DOHH2 (cell line): ENCODE data around the gene DIS3L2.

Experiments used
- H3F3A ChIP-seq: fragments of 200-600 bp; sonication (generic), shearing (Covaris generic); 2 replicates; pipeline ENCODE4 v1.6.0; 2016; ENCODE audit warnings: antibody characterized with exemption, mild to moderate bottlenecking; ENCODE audit not compliant: control insufficient read depth, insufficient read depth
- H3K27ac ChIP-seq: fragments of 200-600 bp; sonication (generic); 2 replicates; pipeline ENCODE4 v1.5.1; 2014; ENCODE audit warnings: low read depth, mild to moderate bottlenecking, low read length, moderate library complexity
- H3K27me3 ChIP-seq: fragments of 200-600 bp; sonication (generic); 2 replicates; pipeline ENCODE4 v1.6.1; 2014; ENCODE audit warnings: mild to moderate bottlenecking, low read length, mixed read lengths; ENCODE audit not compliant: control insufficient read depth
- H3K36me3 ChIP-seq: fragments of 200-600 bp; sonication (generic); 2 replicates; pipeline ENCODE4 v1.6.1; 2014; ENCODE audit warnings: mild to moderate bottlenecking, low read length, moderate library complexity, mixed read lengths; ENCODE audit not compliant: control insufficient read depth
- H3K4me1 ChIP-seq: fragments of 200-600 bp; sonication (generic); 2 replicates; pipeline ENCODE4 v1.6.1; 2014; ENCODE audit warnings: mild to moderate bottlenecking, low read length, mixed read lengths; ENCODE audit not compliant: control insufficient read depth
- H3K4me2 ChIP-seq: fragments of 200-600 bp; sonication (generic); 2 replicates; pipeline ENCODE4 v1.6.0; 2014; ENCODE audit warnings: mild to moderate bottlenecking, low read length, moderate library complexity
- H3K4me3 ChIP-seq: fragments of 200-600 bp; sonication (generic); 2 replicates; pipeline ENCODE4 v1.5.1; 2014; ENCODE audit warnings: mild to moderate bottlenecking, low read length, mixed read lengths
- H3K79me2 ChIP-seq: fragments of 200-600 bp; sonication (generic); 2 replicates; pipeline ENCODE4 v1.6.1; 2014; ENCODE audit warnings: mild to moderate bottlenecking, low read length, mixed read lengths; ENCODE audit not compliant: control insufficient read depth
- H3K9me2 ChIP-seq: fragments of 200-600 bp; sonication (generic); replicated peaks from 2 replicates; pipeline ENCODE4 v1.6.1; 2014; ENCODE audit warnings: mild to moderate bottlenecking, low read length, mixed read lengths; ENCODE audit not compliant: control insufficient read depth
- H3K9me3 ChIP-seq: fragments of 200-600 bp; sonication (generic); 2 replicates; pipeline ENCODE4 v1.6.1; 2014; ENCODE audit warnings: antibody characterized with exemption, low read length, mixed read lengths; ENCODE audit not compliant: control insufficient read depth, insufficient read depth
- H4K20me1 ChIP-seq: fragments of 200-600 bp; sonication (generic); 2 replicates; pipeline ENCODE4 v1.6.0; 2014; ENCODE audit warnings: low read depth, mild to moderate bottlenecking, antibody characterized with exemption, low read length, moderate library complexity; ENCODE audit not compliant: control insufficient read depth, insufficient read depth
- EZH2phosphoT487 ChIP-seq: fragments of 200-600 bp; sonication (generic); IDR thresholded peaks from 2 replicates; pipeline ENCODE4 v1.6.1; 2017; ENCODE audit warnings: borderline replicate concordance, mild to moderate bottlenecking, antibody characterized with exemption, low read length, moderate library complexity, mixed read lengths
- TF ChIP-seq, protein P1 (sequence below): fragments of 200-600 bp; sonication (generic); IDR thresholded peaks from one replicate; pipeline ENCODE4 v1.5.1; 2014; ENCODE audit warnings: antibody characterized with exemption, mild to moderate bottlenecking, low read depth, low read length; ENCODE audit not compliant: poor library complexity, severe bottlenecking

DIS3L2 gene

DNA sequence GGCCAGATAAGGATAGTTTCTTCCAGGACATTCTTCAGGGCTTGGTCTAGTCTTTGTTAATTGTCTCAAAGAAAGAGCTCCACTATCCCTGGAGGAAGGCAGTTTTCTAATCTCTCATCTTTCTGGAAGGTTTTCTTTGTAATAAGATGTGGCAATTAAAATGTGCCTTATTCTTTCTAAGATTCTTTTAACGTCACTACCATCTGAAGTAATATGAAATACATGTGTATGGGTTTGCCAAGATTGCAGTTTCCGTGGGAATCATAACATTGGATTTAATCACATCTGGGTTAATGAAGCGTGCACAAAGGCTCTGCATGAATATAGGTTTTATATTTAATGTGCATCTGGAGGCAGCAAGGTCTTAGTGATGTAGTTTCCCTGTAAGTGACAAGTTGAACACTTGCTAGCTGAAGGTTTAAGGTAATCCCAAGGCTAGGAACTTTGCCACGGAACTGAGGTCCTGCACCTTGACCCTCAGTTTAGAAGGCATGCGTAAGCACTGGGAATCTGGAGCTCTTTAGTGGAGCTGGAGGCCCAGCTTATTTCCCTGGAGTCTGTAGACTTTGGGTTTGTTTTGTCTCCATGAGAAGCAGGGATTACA is 25.7 kb downstream of the DIS3L2 start:
- Histone ChIP-seq H3K79me2 (peaks cover 83% of the 10 kb centered on the region), H3K36me3 (no peaks in the 10 kb centered on the region), H3K9me2 (no peaks in the 10 kb centered on the region), H3K4me1 (no peaks in the 10 kb centered on the region), H3K9me3 (no peaks in the 10 kb centered on the region), H3F3A (no peaks in the 10 kb centered on the region), H3K27ac (no peak overlapping the region), H3K27me3 (no peaks in the 10 kb centered on the region), H3K4me2 (no peak overlapping the region), H3K4me3 (no peak overlapping the region), H4K20me1 (no peaks in the 10 kb centered on the region; the same call in 1 of the 2 replicates)
- TF ChIP-seq, protein P1, sequence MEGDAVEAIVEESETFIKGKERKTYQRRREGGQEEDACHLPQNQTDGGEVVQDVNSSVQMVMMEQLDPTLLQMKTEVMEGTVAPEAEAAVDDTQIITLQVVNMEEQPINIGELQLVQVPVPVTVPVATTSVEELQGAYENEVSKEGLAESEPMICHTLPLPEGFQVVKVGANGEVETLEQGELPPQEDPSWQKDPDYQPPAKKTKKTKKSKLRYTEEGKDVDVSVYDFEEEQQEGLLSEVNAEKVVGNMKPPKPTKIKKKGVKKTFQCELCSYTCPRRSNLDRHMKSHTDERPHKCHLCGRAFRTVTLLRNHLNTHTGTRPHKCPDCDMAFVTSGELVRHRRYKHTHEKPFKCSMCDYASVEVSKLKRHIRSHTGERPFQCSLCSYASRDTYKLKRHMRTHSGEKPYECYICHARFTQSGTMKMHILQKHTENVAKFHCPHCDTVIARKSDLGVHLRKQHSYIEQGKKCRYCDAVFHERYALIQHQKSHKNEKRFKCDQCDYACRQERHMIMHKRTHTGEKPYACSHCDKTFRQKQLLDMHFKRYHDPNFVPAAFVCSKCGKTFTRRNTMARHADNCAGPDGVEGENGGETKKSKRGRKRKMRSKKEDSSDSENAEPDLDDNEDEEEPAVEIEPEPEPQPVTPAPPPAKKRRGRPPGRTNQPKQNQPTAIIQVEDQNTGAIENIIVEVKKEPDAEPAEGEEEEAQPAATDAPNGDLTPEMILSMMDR: no peak
- TF ChIP-seq EZH2phosphoT487: no peak

DNA sequence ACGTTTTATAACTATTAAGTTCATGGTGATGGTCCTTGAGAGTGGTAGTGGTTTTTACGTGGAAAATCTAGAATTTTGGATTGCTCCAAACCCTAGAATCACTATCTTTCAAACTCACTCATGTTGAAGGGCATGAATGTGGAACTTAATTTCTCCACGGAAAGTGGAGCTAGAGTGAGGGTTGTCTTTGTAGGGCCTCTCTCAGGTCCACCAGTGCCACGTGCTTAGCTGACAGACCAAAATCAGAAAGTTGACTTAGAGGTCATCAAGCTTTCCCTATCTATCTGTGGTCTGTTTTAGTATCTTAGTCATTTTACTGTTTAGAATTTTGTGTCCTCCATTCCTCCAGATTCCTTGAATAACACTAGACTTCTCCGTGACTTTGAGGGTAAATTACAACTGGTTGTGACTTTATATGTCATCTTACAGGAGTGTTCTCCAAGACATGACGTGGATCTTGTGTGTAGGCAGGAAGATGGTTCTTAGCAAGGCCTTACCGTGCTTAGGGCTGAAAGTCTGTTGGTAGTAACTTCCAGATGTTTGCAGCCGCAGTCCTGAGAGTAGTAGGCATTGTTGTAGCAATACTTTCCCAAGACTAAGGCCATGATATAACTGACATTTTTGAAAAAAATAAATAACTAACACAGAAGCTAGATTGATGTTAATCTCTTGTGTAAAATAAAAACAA is 26.8 kb downstream of the DIS3L2 start:
- no peaks in the 10 kb centered on the region; the same call in 1 of the 2 replicates for H4K20me1 ChIP-seq
- H3K9me2 ChIP-seq: no peaks in the 10 kb centered on the region
- TF ChIP-seq, protein P1: no peak
- no peak for TF ChIP-seq EZH2phosphoT487
- no peak overlapping the region for H3K4me2 ChIP-seq
- H3K79me2 ChIP-seq: peaks cover 87% of the 10 kb centered on the region
- H3K9me3 ChIP-seq: no peaks in the 10 kb centered on the region
- H3K4me1 ChIP-seq: peaks cover 7% of the 10 kb centered on the region; the same call in 1 of the 2 replicates
- H3K27me3 ChIP-seq: no peaks in the 10 kb centered on the region
- H3K27ac ChIP-seq: no peak overlapping the region
- H3K4me3 ChIP-seq: no peak overlapping the region
- no peaks in the 10 kb centered on the region for H3K36me3 ChIP-seq
- H3F3A ChIP-seq: no peaks in the 10 kb centered on the region

DNA sequence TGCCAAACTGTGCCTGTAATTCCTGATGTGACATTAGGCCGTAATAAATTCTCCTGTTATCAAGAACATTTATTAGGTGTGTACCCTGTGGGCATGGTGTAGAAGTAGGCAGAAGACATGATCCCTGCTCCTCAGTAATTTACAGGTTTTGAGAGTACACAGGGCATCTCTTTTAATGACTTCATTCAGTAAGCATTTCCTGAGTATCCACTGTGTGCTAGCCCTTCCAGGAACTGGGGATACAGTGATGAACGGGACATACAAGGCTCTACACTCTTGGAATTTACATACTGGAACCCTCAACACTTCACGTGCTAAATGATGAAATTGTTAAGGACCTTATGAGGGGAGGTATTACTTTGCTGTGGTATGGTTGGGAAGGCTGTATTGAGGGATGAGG is 30.2 kb downstream of the DIS3L2 start:
- no peaks in the 10 kb centered on the region for H3K9me3 ChIP-seq
- H3K4me2 ChIP-seq: no peak overlapping the region
- H3K4me3 ChIP-seq: no peak overlapping the region
- TF ChIP-seq EZH2phosphoT487: no peak
- TF ChIP-seq, protein P1: no peak
- no peaks in the 10 kb centered on the region for H3K27me3 ChIP-seq
- no peaks in the 10 kb centered on the region; the same call in 1 of the 2 replicates for H4K20me1 ChIP-seq
- no peaks in the 10 kb centered on the region for H3K9me2 ChIP-seq
- no peaks in the 10 kb centered on the region for H3F3A ChIP-seq
- H3K79me2 ChIP-seq: peaks cover 91% of the 10 kb centered on the region
- H3K36me3 ChIP-seq: no peaks in the 10 kb centered on the region
- H3K27ac ChIP-seq: no peak overlapping the region
- H3K4me1 ChIP-seq: peaks cover 7% of the 10 kb centered on the region; the same call in 1 of the 2 replicates
